CD4-positive, alpha-beta T cell (primary cell): ENCODE results near the gene POP5. TPM values are rescaled to one million over a fixed set of nuclear protein-coding genes. Genes with fewer than 3 reads are reported as not detected.

Experiments
- ATAC-seq: fragments of 200-7000 bp; cut with Tn5 transposase; one replicate; pipeline ENCODE4 v1.10.0; 2022; ENCODE audit warnings: mild to moderate bottlenecking; ENCODE audit not compliant: poor library complexity
- CTCF ChIA-PET: fragments of 350-600 bp; sonication (Branson Sonifier 250); formaldehyde crosslinking; loops from one replicate; lab custom pipeline; 2021; ENCODE audit warnings: antibody characterized with exemption, inconsistent platforms; lab: Charles Lee
- POLR2A ChIA-PET: fragments of 350-600 bp; sonication (Branson Sonifier 250); formaldehyde crosslinking; loops from one replicate; lab custom pipeline; 2021; ENCODE audit warnings: antibody characterized with exemption, inconsistent platforms; lab: Charles Lee
- DNase-seq, 14 experiments: peaks; one replicate each; pipeline ENCODE4 v3.0.0-alpha.2; 2013 to 2020; ENCODE audit warnings: mixed read lengths in 2 of 14
- H3K27ac ChIP-seq, 2 donors: one replicate each; pipeline versions ENCODE4 v1.5.1 to v1.7.0; 2013; ENCODE audit warnings: low read length in 2 of 2, low read depth in 1 of 2, mild to moderate bottlenecking in 1 of 2
- H3K27me3 ChIP-seq, 2 experiments: 1 replicate in 1 of 2; 2 replicates in 1 of 2; pipeline versions ENCODE4 v1.6.1 to v1.7.0; 2013; ENCODE audit warnings: low read length in 2 of 2, control low read depth in 1 of 2, mild to moderate bottlenecking in 1 of 2, moderate library complexity in 1 of 2; ENCODE audit not compliant: insufficient read depth in 2 of 2, control insufficient read depth in 1 of 2
- H3K36me3 ChIP-seq: one replicate; pipeline ENCODE4 v1.6.1; 2013; ENCODE audit warnings: low read length, control low read depth; ENCODE audit not compliant: insufficient read depth
- H3K4me1 ChIP-seq: one replicate; pipeline ENCODE4 v1.6.1; 2013; ENCODE audit warnings: low read length, control low read depth; ENCODE audit not compliant: insufficient read depth
- H3K4me3 ChIP-seq: one replicate; pipeline ENCODE4 v1.5.1; 2013; ENCODE audit warnings: mild to moderate bottlenecking, low read length, moderate library complexity
- H3K9me3 ChIP-seq, 2 experiments: 1 replicate in 1 of 2; 2 replicates in 1 of 2; pipeline versions ENCODE4 v1.6.1 to v1.7.0; 2013; ENCODE audit warnings: low read length in 2 of 2, mild to moderate bottlenecking in 2 of 2, control low read depth in 1 of 2, moderate library complexity in 1 of 2; ENCODE audit not compliant: control insufficient read depth in 1 of 2, insufficient read depth in 1 of 2
- H3K27ac Mint-ChIP-seq: one replicate; pipeline ENCODE4 v1.8.0; 2020; ENCODE audit warnings: mixed read lengths
- H3K27me3 Mint-ChIP-seq: one replicate; pipeline ENCODE4 v1.8.0; 2021; ENCODE audit warnings: mixed read lengths
- H3K36me3 Mint-ChIP-seq: one replicate; pipeline ENCODE4 v1.8.0; 2021; ENCODE audit warnings: low read depth, mixed read lengths
- H3K4me1 Mint-ChIP-seq: one replicate; pipeline ENCODE4 v1.8.0; 2021; ENCODE audit warnings: low read depth, mixed read lengths
- H3K4me3 Mint-ChIP-seq: one replicate; pipeline ENCODE4 v1.8.0; 2020; ENCODE audit warnings: mild to moderate bottlenecking, mixed read lengths
- H3K9me3 Mint-ChIP-seq: one replicate; pipeline ENCODE4 v1.8.0; 2020; ENCODE audit warnings: mixed read lengths
- intact Hi-C, 2 experiments: fragments of 100-400 bp; cut with DNase I in 1 of 2; cut with micrococcal nuclease in 1 of 2; formaldehyde crosslinking; loops; one replicate each; pipeline versions ENCODE4 v1.15.1 to v1.9.0; 2023 to 2025; cut with DNase I, micrococcal nuclease
- total RNA-seq, 174 experiments: library from RNA in 2 of 174; stranded (reverse) in 2 of 174; gene quantifications; one replicate each; pipeline ENCODE4 v1.2.3 and lab custom pipeline; 2021 to 2026
- TF ChIP-seq, protein P1 (sequence below): fragments of 200-600 bp; IDR thresholded peaks from one replicate; pipeline ENCODE4 v1.8.0; 2022; ENCODE audit warnings: antibody characterized with exemption, mild to moderate bottlenecking

The POP5 gene
- total RNA-seq, 2 experiments from 2014 or later = 17.9 to 22.0 TPM

DNA sequence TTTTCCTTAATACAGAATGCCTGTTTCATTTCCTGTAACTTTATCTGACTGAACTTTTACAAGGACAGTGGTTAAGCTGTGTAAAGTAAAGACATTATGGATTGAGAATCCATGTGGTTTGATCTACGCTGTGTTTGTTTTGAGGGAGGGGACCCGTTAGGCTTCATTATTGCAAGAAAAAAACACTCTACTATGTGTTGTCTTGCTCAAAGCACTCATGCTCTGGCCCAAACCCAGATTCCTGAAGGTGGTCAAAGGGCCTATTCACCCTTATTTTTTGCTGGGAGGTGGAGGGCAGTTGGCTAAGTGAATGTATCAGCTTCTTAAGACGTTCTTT, 35.2 kb downstream of the POP5 start:
- Mint-ChIP-seq H3K27me3 (no peaks in the 10 kb centered on the region), H3K4me1 (peaks cover 25% of the 10 kb centered on the region), H3K9me3 (no peaks in the 10 kb centered on the region), H3K27ac (no peak overlapping the region), H3K36me3 (peaks cover 24% of the 10 kb centered on the region), H3K4me3 (no peak overlapping the region)
- no peaks in the 10 kb centered on the region for H3K9me3 ChIP-seq
- ChIA-PET CTCF (interaction anchor here (0.5 kb wide), 1 partner anchor 262 kb away, joined by 3 read pairs; no protein-coding TSS in a partner anchor), POLR2A (no interaction called here)
- H3K4me3 ChIP-seq = no peak overlapping the region
- ATAC-seq = no peak
- H3K27ac ChIP-seq = no peak overlapping the region
- H3K4me1 ChIP-seq = peaks cover 46% of the 10 kb centered on the region
- intact Hi-C loops = no loop called here
- no peak for DNase-seq
- TF ChIP-seq, protein P1, sequence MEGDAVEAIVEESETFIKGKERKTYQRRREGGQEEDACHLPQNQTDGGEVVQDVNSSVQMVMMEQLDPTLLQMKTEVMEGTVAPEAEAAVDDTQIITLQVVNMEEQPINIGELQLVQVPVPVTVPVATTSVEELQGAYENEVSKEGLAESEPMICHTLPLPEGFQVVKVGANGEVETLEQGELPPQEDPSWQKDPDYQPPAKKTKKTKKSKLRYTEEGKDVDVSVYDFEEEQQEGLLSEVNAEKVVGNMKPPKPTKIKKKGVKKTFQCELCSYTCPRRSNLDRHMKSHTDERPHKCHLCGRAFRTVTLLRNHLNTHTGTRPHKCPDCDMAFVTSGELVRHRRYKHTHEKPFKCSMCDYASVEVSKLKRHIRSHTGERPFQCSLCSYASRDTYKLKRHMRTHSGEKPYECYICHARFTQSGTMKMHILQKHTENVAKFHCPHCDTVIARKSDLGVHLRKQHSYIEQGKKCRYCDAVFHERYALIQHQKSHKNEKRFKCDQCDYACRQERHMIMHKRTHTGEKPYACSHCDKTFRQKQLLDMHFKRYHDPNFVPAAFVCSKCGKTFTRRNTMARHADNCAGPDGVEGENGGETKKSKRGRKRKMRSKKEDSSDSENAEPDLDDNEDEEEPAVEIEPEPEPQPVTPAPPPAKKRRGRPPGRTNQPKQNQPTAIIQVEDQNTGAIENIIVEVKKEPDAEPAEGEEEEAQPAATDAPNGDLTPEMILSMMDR = no peak
- H3K36me3 ChIP-seq = peaks cover 65% of the 10 kb centered on the region
- no peaks in the 10 kb centered on the region for H3K27me3 ChIP-seq

DNA sequence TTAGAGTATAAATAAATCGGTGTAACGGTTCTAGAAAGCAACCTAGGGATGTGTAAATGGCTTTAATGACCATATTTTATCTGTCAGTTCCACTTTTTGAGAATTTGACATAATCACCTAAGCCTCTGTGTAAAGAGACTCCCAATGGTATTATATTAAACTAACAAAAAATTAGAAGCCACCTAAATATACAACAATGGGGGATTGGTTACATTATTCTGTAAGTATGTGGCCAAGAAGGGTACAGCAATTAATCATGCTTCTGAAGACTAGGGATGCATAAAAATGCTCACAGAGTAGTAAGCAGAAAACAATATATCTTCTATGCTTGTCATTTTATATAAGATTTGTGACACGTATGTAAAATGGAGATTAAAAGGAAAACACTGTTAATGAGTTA, 36.5 kb downstream of the POP5 start:
- no peak overlapping the region for H3K27ac ChIP-seq
- H3K27me3 ChIP-seq = no peaks in the 10 kb centered on the region
- H3K9me3 ChIP-seq = no peaks in the 10 kb centered on the region
- H3K9me3 Mint-ChIP-seq = no peaks in the 10 kb centered on the region
- peaks cover 59% of the 10 kb centered on the region for H3K36me3 ChIP-seq
- H3K4me3 Mint-ChIP-seq = no peak overlapping the region
- H3K4me1 ChIP-seq = peaks cover 52% of the 10 kb centered on the region
- H3K36me3 Mint-ChIP-seq = peaks cover 34% of the 10 kb centered on the region
- no peak for ATAC-seq
- POLR2A ChIA-PET = no interaction called here
- no peak overlapping the region for H3K4me3 ChIP-seq
- no peak for DNase-seq
- intact Hi-C loops = no loop called here
- H3K27ac Mint-ChIP-seq = peak overlapping the region; percentile 68
- TF ChIP-seq, protein P1 = no peak
- peaks cover 35% of the 10 kb centered on the region for H3K4me1 Mint-ChIP-seq
- CTCF ChIA-PET = no interaction called here
- H3K27me3 Mint-ChIP-seq = no peaks in the 10 kb centered on the region

DNA sequence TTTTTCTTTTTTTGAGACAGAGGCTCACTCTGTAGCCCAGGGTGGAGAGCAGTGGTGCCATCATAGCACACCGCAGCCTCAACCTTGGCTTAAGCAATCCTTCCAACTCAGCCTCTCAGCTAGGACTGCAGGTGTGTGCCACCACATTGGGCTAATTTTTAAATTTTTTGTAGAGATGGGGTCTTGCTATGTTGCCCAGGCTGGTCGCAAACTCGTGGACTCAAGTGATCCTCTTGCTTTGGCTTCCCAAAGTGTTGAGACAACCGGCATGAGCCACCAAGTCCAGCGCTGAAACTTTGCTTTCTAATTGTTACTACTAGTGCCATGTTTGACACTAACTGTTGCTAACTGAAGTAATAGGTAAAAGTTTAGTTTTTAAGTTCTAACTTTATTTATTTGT, 39.0 kb downstream of the POP5 start:
- ATAC-seq (no peak), DNase-seq (no peak)
- Histone ChIP-seq H3K4me1 (peaks cover 63% of the 10 kb centered on the region), H3K9me3 (no peaks in the 10 kb centered on the region), H3K27me3 (no peaks in the 10 kb centered on the region), H3K36me3 (peaks cover 46% of the 10 kb centered on the region), H3K27ac (no peak overlapping the region), H3K4me3 (no peak overlapping the region)
- Mint-ChIP-seq H3K4me3 (no peak overlapping the region), H3K36me3 (peaks cover 58% of the 10 kb centered on the region), H3K4me1 (peaks cover 60% of the 10 kb centered on the region), H3K9me3 (no peaks in the 10 kb centered on the region), H3K27ac (peak overlapping the region; percentile 20), H3K27me3 (no peaks in the 10 kb centered on the region)
- ChIA-PET POLR2A (no interaction called here), CTCF (no interaction called here)
- TF ChIP-seq, protein P1 = no peak
- intact Hi-C loops = no loop called here
